Activated CD8-positive, alpha-beta T cell treated with anti-CD3 and anti-CD28 coated beads for 36 hours (primary cell): ENCODE data around the gene SND1. TPM values are rescaled to one million over a fixed set of nuclear protein-coding genes. Genes with fewer than 3 reads are reported as not detected.

Experiments
- ATAC-seq: fragments of 200-7000 bp; cut with Tn5 transposase; one replicate; pipeline ENCODE4 v1.10.0; 2021; ENCODE audit warnings: mild to moderate bottlenecking, moderate library complexity
- CTCF ChIA-PET: fragments of 350-600 bp; sonication (Branson Sonifier 250); formaldehyde crosslinking; loops from one replicate; lab custom pipeline; 2021; ENCODE audit warnings: antibody characterized with exemption; lab: Charles Lee
- POLR2A ChIA-PET: fragments of 350-600 bp; sonication (Branson Sonifier 250); formaldehyde crosslinking; loops from one replicate; lab custom pipeline; 2021; ENCODE audit warnings: antibody characterized with exemption; lab: Charles Lee
- DNase-seq: peaks from one replicate; pipeline ENCODE4 v3.0.0-alpha.2; 2020
- H3K27ac Mint-ChIP-seq: one replicate; pipeline ENCODE4 v1.8.0; 2021; ENCODE audit warnings: mild to moderate bottlenecking, mixed read lengths
- H3K27me3 Mint-ChIP-seq: one replicate; pipeline ENCODE4 v1.8.0; 2021; ENCODE audit warnings: mixed read lengths
- H3K36me3 Mint-ChIP-seq: one replicate; pipeline ENCODE4 v1.8.0; 2021; ENCODE audit warnings: low read depth, mixed read lengths
- H3K4me1 Mint-ChIP-seq: one replicate; pipeline ENCODE4 v1.8.0; 2021; ENCODE audit warnings: low read depth, mixed read lengths
- H3K4me3 Mint-ChIP-seq: one replicate; pipeline ENCODE4 v1.8.0; 2021; ENCODE audit warnings: mild to moderate bottlenecking, moderate library complexity, mixed read lengths
- H3K9me3 Mint-ChIP-seq: one replicate; pipeline ENCODE4 v1.8.0; 2021; ENCODE audit warnings: mixed read lengths
- intact Hi-C: fragments of 100-400 bp; cut with micrococcal nuclease; formaldehyde crosslinking; loops from one replicate; pipeline ENCODE4 v1.10.0; 2022
- total RNA-seq, 2 experiments: library from RNA; stranded (reverse); gene quantifications; one replicate each; pipeline ENCODE4 v1.2.3, GENCODE V29; 2021
- TF ChIP-seq, protein P1 (sequence below): fragments of 200-600 bp; IDR thresholded peaks from one replicate; pipeline ENCODE4 v1.8.0; 2022; ENCODE audit warnings: antibody characterized with exemption, mild to moderate bottlenecking

The SND1 gene
- total RNA-seq, 2 experiments from 2014 or later, result 206 to 208 TPM

DNA sequence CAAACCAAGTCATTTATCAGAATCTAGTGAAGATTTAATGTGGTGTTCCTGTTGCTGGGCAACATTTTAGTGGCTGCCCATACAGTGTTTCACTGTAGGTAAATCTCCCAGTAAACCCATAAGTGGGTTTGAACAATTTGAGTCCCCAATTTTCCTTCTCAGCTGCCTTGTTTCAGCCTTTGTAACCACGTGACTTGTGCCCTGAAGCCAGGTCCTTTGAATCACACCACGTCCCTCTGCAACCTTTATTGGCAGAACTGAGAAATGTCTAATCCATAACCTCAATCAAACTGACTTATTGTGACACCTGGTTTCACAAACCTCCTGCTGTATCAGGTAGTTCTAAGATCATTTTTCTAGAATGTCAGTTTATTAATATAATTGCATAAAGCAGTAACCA lies 30.1 kb downstream of the SND1 start:
- Mint-ChIP-seq H3K27ac (no peak overlapping the region), H3K36me3 (peaks cover 62% of the 10 kb centered on the region), H3K4me1 (peaks cover 59% of the 10 kb centered on the region), H3K4me3 (no peak overlapping the region), H3K27me3 (no peaks in the 10 kb centered on the region), H3K9me3 (peaks cover 15% of the 10 kb centered on the region)
- ATAC-seq (no peak), DNase-seq (no peak)
- TF ChIP-seq, protein P1, sequence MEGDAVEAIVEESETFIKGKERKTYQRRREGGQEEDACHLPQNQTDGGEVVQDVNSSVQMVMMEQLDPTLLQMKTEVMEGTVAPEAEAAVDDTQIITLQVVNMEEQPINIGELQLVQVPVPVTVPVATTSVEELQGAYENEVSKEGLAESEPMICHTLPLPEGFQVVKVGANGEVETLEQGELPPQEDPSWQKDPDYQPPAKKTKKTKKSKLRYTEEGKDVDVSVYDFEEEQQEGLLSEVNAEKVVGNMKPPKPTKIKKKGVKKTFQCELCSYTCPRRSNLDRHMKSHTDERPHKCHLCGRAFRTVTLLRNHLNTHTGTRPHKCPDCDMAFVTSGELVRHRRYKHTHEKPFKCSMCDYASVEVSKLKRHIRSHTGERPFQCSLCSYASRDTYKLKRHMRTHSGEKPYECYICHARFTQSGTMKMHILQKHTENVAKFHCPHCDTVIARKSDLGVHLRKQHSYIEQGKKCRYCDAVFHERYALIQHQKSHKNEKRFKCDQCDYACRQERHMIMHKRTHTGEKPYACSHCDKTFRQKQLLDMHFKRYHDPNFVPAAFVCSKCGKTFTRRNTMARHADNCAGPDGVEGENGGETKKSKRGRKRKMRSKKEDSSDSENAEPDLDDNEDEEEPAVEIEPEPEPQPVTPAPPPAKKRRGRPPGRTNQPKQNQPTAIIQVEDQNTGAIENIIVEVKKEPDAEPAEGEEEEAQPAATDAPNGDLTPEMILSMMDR, result no peak
- ChIA-PET POLR2A (no interaction called here), CTCF (interaction anchor here (1.0 kb wide), 1 partner anchor 27 kb away, joined by 3 read pairs; no protein-coding TSS in a partner anchor)
- intact Hi-C loops, result no loop called here

DNA sequence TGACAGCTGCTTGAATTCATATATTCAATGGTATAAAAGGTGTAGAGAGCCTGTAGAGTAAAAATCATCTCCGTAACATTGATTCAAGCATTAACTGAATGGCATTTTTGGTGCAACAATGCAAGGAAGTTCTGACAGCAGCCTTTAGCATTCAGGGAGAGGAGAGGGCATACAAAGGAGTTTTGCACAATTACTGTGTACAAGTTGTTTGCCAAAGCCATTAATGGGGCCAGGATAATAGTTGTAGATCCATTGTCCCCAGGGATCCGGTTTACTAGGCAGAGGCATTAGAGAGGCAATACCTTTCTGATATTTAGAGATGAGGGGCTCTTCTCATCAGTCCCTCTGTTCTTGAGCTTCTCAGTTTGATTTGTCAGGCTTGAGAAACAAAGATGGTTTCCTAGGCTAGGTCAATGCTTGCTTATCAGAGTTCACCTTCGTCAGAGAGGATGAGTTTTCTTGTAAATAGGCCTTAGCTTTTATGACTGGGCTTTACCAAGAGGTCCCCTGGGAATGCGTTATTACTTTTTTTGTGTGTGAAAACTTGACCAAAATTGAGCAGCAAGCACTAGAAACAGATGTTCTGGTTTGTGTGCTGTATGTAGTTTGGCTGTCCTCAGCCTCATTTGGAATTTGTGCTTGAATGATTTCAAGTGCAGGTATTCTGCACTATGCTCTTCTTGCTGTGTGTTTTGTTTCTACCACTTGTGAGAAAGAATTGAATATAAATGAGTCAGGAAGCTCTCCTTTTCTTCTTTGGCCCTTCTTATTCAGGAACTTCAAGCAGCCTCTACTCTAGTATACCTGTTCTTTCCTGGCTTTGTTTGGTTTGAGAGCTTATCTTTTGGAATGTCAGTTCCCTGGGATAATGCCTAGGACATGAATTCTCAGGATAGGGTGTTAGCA lies 32.0 kb downstream of the SND1 start:
- DNase-seq (no peak), ATAC-seq (no peak)
- POLR2A ChIA-PET, result no interaction called here
- no peak overlapping the region for H3K27ac Mint-ChIP-seq
- H3K4me3 Mint-ChIP-seq, result no peak overlapping the region
- intact Hi-C loops, result no loop called here
- H3K9me3 Mint-ChIP-seq, result peaks cover 11% of the 10 kb centered on the region
- H3K27me3 Mint-ChIP-seq, result no peaks in the 10 kb centered on the region
- H3K36me3 Mint-ChIP-seq, result peaks cover 54% of the 10 kb centered on the region
- CTCF ChIA-PET, result no interaction called here
- peaks cover 45% of the 10 kb centered on the region for H3K4me1 Mint-ChIP-seq
- TF ChIP-seq, protein P1, result no peak

DNA sequence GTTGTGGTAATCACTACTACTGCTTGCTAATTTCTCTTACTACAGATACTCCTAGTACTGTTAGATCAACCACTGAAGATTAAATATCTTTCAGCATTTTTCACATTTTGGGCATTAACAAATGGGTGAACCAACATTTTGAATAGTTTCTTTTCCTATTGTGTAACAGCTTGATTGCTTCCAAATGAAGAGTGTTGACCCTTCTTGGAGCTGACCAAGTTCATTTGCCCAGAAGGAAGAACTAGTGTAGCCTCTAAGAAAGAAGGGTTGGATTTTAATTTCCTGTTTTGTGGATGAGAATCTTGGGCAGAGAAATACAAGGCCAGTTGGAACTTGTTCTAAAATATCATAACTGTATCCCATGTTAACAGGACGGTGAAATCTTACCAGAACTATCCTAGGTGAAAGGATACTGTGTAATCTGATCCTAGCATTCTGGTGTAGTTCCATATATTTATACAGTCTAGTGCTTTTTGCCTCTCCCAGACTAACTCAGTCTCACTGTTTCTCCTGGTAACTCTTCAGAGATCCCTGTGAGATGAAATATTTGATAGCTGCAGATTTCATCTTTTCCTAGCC lies 37.3 kb downstream of the SND1 start:
- DNase-seq, result no peak
- Mint-ChIP-seq H3K4me1 (peaks cover 22% of the 10 kb centered on the region), H3K27ac (no peak overlapping the region), H3K36me3 (peaks cover 54% of the 10 kb centered on the region), H3K4me3 (no peak overlapping the region), H3K9me3 (no peaks in the 10 kb centered on the region), H3K27me3 (no peaks in the 10 kb centered on the region)
- intact Hi-C loops, result no loop called here
- TF ChIP-seq, protein P1, result no peak
- POLR2A ChIA-PET, result no interaction called here
- no peak for ATAC-seq
- CTCF ChIA-PET, result no interaction called here

DNA sequence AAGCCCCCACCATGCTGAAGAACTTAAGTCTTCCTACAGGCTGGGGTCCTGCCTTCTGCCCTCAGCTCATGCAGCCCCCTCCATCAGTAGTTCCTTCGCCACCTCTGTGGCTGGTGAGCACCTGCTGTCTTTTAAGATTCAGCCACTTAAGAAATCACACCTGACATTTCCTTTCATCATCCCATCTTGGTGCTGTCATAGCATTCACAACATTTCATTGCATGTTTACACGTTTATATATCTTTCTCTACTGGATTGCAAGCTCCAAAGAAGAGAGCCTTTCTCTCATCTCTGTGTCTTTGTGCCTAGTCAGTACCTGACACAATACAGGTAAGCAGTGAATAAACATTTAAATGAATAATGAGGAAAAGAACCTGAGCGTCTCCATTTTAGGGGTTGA lies 38.3 kb downstream of the SND1 start:
- TF ChIP-seq, protein P1, result no peak
- ChIA-PET POLR2A (no interaction called here), CTCF (no interaction called here)
- Mint-ChIP-seq H3K27ac (no peak overlapping the region), H3K36me3 (peaks cover 60% of the 10 kb centered on the region), H3K27me3 (no peaks in the 10 kb centered on the region), H3K9me3 (no peaks in the 10 kb centered on the region), H3K4me3 (no peak overlapping the region), H3K4me1 (peaks cover 22% of the 10 kb centered on the region)
- ATAC-seq, result no peak
- no peak for DNase-seq
- intact Hi-C loops, result no loop called here

DNA sequence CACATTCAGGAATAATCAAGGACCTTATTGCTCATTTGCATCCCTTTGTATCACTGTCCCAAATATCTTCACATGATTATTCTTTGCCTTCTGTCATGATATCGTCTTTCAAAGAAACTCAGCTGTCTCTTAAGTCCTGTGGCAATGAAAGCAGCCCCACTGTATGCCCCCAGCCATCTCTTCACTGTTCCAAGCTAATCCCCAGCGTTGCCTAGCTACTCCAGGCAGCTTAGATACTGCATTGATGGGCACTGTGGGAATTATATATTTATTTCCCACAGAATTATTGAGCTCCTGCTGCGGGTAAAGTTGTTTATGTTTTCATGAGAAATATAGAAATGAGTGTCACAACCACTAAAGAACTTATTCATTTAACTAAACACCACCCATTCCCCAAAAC lies 38.8 kb downstream of the SND1 start:
- intact Hi-C loops, result no loop called here
- no peaks in the 10 kb centered on the region for H3K9me3 Mint-ChIP-seq
- DNase-seq (no peak), ATAC-seq (no peak)
- TF ChIP-seq, protein P1, result no peak
- ChIA-PET CTCF (interaction anchor here (1.6 kb wide), 1 partner anchor 17 kb away, joined by 3 read pairs; no protein-coding TSS in a partner anchor), POLR2A (no interaction called here)
- no peak overlapping the region for H3K4me3 Mint-ChIP-seq
- H3K27me3 Mint-ChIP-seq, result no peaks in the 10 kb centered on the region
- H3K36me3 Mint-ChIP-seq, result peaks cover 60% of the 10 kb centered on the region
- peaks cover 20% of the 10 kb centered on the region for H3K4me1 Mint-ChIP-seq
- H3K27ac Mint-ChIP-seq, result no peak overlapping the region
